K562 (cell line): ENCODE results near the gene SELL. TPM values are rescaled to one million over a fixed set of nuclear protein-coding genes. Genes with fewer than 3 reads are reported as not detected.

Experiments used
- ATAC-seq: fragments of 200-7000 bp; cut with Tn5 transposase; 3 replicates; pipeline ENCODE4 v1.9.1; 2020; ENCODE audit warnings: moderate library complexity
- BruUV-seq: library from RNA; stranded (reverse); fragments of 400-500 nt; replicated peaks from 2 replicates; lab custom pipeline; 2021; lab: Mats Ljungman, UMichigan
- CTCF ChIA-PET: fragments of 300-600 bp; formaldehyde crosslinking; extraction: SDS; loops from one replicate; lab custom pipeline; 2021; ENCODE audit warnings: low intra/inter-chr PET ratio; lab: Yijun Ruan, JAX
- POLR2A ChIA-PET: fragments of 300-600, 350-650 bp; sonication (Branson Sonifier 250); formaldehyde crosslinking; extraction: SDS; loops from one replicate; lab custom pipeline; 2021; ENCODE audit warnings: antibody characterized with exemption, inconsistent platforms; lab: Yijun Ruan, JAX
- DNase-seq, 4 experiments: peaks; one replicate each; pipeline versions ENCODE4 v3.0.0 to v3.0.0-alpha.2; 2011 to 2018; ENCODE audit warnings: low spot score in 3 of 4, mixed read lengths in 3 of 4; ENCODE audit errors: extremely low read depth in 1 of 4
- FAIRE-seq: peaks from 2 replicates; lab custom pipeline; 2011; peaks lifted over from hg19 to GRCh38; lab: Jason Lieb, UNC
- H2AFZ ChIP-seq: 2 replicates; pipeline ENCODE4 v1.6.0; 2011; ENCODE audit warnings: low read depth, low read length, control low read depth, inconsistent platforms
- H3K27ac ChIP-seq: fragments of 200-600 bp; 3 replicates; pipeline ENCODE4 v1.8.0; 2011; ENCODE audit warnings: low read depth, mild to moderate bottlenecking, control low read depth, inconsistent platforms, low read length, moderate library complexity, mixed read lengths; ENCODE audit errors: extremely low read depth
- H3K27me3 ChIP-seq, 2 experiments: fragments of 300-600 bp in 1 of 2; 2 replicates in 1 of 2; 3 replicates in 1 of 2; pipeline versions ENCODE4 v1.6.0 to v1.8.0; 2011; ENCODE audit warnings: inconsistent platforms in 2 of 2, low read length in 2 of 2, mild to moderate bottlenecking in 1 of 2, mixed read lengths in 1 of 2, moderate library complexity in 1 of 2; ENCODE audit not compliant: control insufficient read depth in 2 of 2, insufficient read depth in 2 of 2
- H3K36me3 ChIP-seq: fragments of 300-600 bp; 3 replicates; pipeline ENCODE4 v1.8.0; 2011; ENCODE audit warnings: mild to moderate bottlenecking, low read length, inconsistent platforms; ENCODE audit not compliant: control insufficient read depth, insufficient read depth
- H3K4me1 ChIP-seq, 2 experiments: fragments of 200-600 bp in 1 of 2; replicated peaks in 1 of 2; 2 replicates in 1 of 2; 3 replicates in 1 of 2; pipeline versions ENCODE4 v1.5.1 to v1.8.0; 2011; ENCODE audit warnings: inconsistent platforms in 2 of 2, low read length in 2 of 2, mild to moderate bottlenecking in 1 of 2, mixed read lengths in 1 of 2, moderate library complexity in 1 of 2; ENCODE audit not compliant: control insufficient read depth in 2 of 2, insufficient read depth in 2 of 2
- H3K4me2 ChIP-seq: 2 replicates; pipeline ENCODE4 v1.6.1; 2011; ENCODE audit warnings: low read length, control low read depth, inconsistent platforms, mixed read lengths; ENCODE audit not compliant: insufficient read depth
- H3K4me3 ChIP-seq: fragments of 200-600 bp; sonication (generic), shearing (Covaris generic); 2 replicates; pipeline ENCODE4 v1.5.1; 2016; ENCODE audit warnings: control low read depth, inconsistent platforms
- H3K79me2 ChIP-seq: fragments of 200-600 bp; 3 replicates; pipeline ENCODE4 v1.8.0; 2011; ENCODE audit warnings: low read length, inconsistent platforms; ENCODE audit not compliant: control insufficient read depth, insufficient read depth
- H3K9ac ChIP-seq, 2 experiments: 2 replicates each; pipeline versions ENCODE4 v1.6.0 to v1.6.1; 2011; ENCODE audit warnings: low read depth in 2 of 2, low read length in 2 of 2, control low read depth in 1 of 2, inconsistent platforms in 1 of 2, mild to moderate bottlenecking in 1 of 2, mixed read lengths in 1 of 2; ENCODE audit not compliant: insufficient read depth in 1 of 2
- H3K9me1 ChIP-seq: one replicate; pipeline ENCODE4 v1.6.0; 2011; ENCODE audit warnings: inconsistent platforms, mild to moderate bottlenecking, low read length, moderate library complexity; ENCODE audit not compliant: control insufficient read depth, insufficient read depth
- H3K9me3 ChIP-seq: replicated peaks from 2 replicates; pipeline ENCODE4 v1.5.1; 2011; ENCODE audit warnings: low read depth, low read length, inconsistent platforms; ENCODE audit not compliant: control insufficient read depth, insufficient read depth
- H4K20me1 ChIP-seq: replicated peaks from 2 replicates; pipeline ENCODE4 v1.6.1; 2011; ENCODE audit warnings: low read length, inconsistent platforms, mixed read lengths; ENCODE audit not compliant: control insufficient read depth, insufficient read depth
- BRCA1 ChIP-seq, 2 experiments: fragments of 450-650 bp in 1 of 2; sonication (generic) in 1 of 2; formaldehyde crosslinking in 1 of 2; IDR thresholded peaks; 2 replicates each; pipeline versions ENCODE4 v1.5.0 to v1.6.1; 2017 to 2020; ENCODE audit warnings: mild to moderate bottlenecking in 1 of 2, missing genetic modification reagents in 1 of 2
- CGGBP1 ChIP-seq: fragments of 250-450 bp; sonication (Bioruptor Pico); IDR thresholded peaks from 2 replicates; pipeline ENCODE4 v1.9.0; 2021; ENCODE audit warnings: mild to moderate bottlenecking
- PHTF2 ChIP-seq: fragments of 250-450 bp; sonication (Bioruptor Pico); IDR thresholded peaks from 2 replicates; pipeline ENCODE4 v1.5.0; 2021; ENCODE audit warnings: mild to moderate bottlenecking
- ZFP30 ChIP-seq: fragments of 250-450 bp; sonication (Bioruptor Pico); IDR thresholded peaks from 2 replicates; pipeline ENCODE4 v1.8.0; 2022; ENCODE audit warnings: moderate library complexity, mild to moderate bottlenecking, inconsistent platforms, borderline replicate concordance
- ZNF311 ChIP-seq: fragments of 250-450 bp; sonication (Bioruptor Pico); IDR thresholded peaks from 2 replicates; pipeline ENCODE4 v1.4.0; 2020; ENCODE audit warnings: mild to moderate bottlenecking, moderate library complexity
- in situ Hi-C: fragments of 300-500 bp; cut with MboI; formaldehyde crosslinking; loops from 4 replicates; pipeline ENCODE4 v1.15.0; 2018; ENCODE audit warnings: inconsistent platforms, mixed read lengths
- intact Hi-C: fragments of 100-400 bp; cut with micrococcal nuclease; formaldehyde crosslinking; loops from 2 replicates; pipeline ENCODE4 v1.14.2; 2022
- polyA plus RNA-seq, 8 experiments: library from polyadenylated mRNA; depleted of rRNA in 4 of 8; stranded (reverse) in 5 of 8; unstranded in 3 of 8; fragments of >200 nt; fragmentation: Nextera tagmentation in 2 of 8; fragmentation: Illumina TruSeq in 1 of 8; extraction: Ambion mirVana in 2 of 8; extraction: Trizol in 1 of 8; gene quantifications; 2 replicates each; pipeline versions ENCODE4 v1.2.1 to v1.2.3, GENCODE V29; 2011 to 2014; ENCODE audit warnings: inconsistent platforms in 1 of 8, missing spikeins in 1 of 8
- total RNA-seq, 7 experiments: library from RNA; depleted of rRNA in 6 of 7; stranded (reverse); fragments of >200 nt in 6 of 7; fragmentation: Illumina TruSeq in 2 of 7; extraction: Trizol in 2 of 7; gene quantifications; 2 replicates each; pipeline versions ENCODE4 v1.2.1 to v1.2.3, GENCODE V29; 2011 to 2021; ENCODE audit warnings: low replicate concordance in 1 of 7

SELL gene
- total and polyA plus RNA-seq, 9 of the 15 experiments (the other 6 are each of a cell fraction or from before 2014, with no cell fraction given) = 0.51 TPM; not detected in 8

GRCh38 chr1:169692756-169693460, 18.5 kb downstream of the SELL start (continued):
- TF ChIP-seq ZNF311 (CRISPR knock-in tag) (no peak), ZFP30 (CRISPR knock-in tag) (no peak), BRCA1 (IDR thresholded peaks at IDR 0.05) (no peak), BRCA1 (CRISPR knock-in tag; IDR thresholded peaks at IDR 0.05) (no peak), CGGBP1 (no peak)

GRCh38 chr1:169690489-169690888, 20.9 kb downstream of the SELL start:
- Histone ChIP-seq H4K20me1 (no peaks in the 10 kb centered on the region), H3K27ac (no peak overlapping the region), H3K4me1 (no peaks in the 10 kb centered on the region), H3K79me2 (no peaks in the 10 kb centered on the region), H3K36me3 (no peaks in the 10 kb centered on the region), H3K27me3 (no peaks in the 10 kb centered on the region), H3K9me3 (no peaks in the 10 kb centered on the region), H3K9ac (no peak overlapping the region), H2AFZ (no peak overlapping the region), H3K4me3 (no peak overlapping the region), H3K4me2 (no peak overlapping the region), H3K9me1 (no peaks in the 10 kb centered on the region)
- BruUV-seq = no TSS peak
- DNase-seq (no peak), ATAC-seq (no peak), FAIRE-seq (no peak)
- ChIA-PET POLR2A (no interaction called here), CTCF (no interaction called here)
- in situ Hi-C loops (no loop called here), intact Hi-C loops (no loop called here)
- TF ChIP-seq PHTF2 = no peak
